HL-60 (cell line): ENCODE data around the gene GAREM1.

ENCODE experiments used
- POLR2AphosphoS5 ChIP-seq: IDR thresholded peaks from 2 replicates; pipeline ENCODE4 v1.6.1; 2012; ENCODE audit warnings: low read depth
- SPI1 ChIP-seq: IDR thresholded peaks from 2 replicates; pipeline ENCODE4 v1.6.1; 2012; ENCODE audit warnings: low read depth, mild to moderate bottlenecking, borderline replicate concordance
- TF ChIP-seq, protein P1 (sequence below): IDR thresholded peaks from one replicate; pipeline ENCODE4 v1.5.1; 2011; ENCODE audit warnings: low read length, control low read depth, inconsistent platforms; ENCODE audit not compliant: insufficient read depth

DNA sequence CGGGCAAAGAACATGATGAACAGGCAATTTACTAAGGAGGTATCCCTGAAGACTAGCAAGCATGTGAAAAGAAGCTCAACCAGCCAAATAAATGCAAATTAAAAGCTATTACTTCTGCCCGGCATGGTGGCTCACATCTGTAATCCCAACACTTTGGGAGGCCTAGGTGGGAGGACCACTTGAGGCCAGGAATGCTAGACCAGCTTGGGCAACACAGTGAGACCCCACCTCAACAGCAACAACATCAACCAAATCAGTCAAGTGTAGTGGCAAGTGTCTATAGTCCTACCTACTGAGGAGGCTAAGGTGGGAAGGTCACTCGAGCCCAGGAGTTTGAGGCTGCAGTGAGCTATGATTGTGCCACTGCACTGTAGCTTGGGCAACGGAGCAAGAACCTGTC, 141.7 kb downstream of the GAREM1 start:
- no peak for TF ChIP-seq POLR2AphosphoS5
- TF ChIP-seq, protein P1, sequence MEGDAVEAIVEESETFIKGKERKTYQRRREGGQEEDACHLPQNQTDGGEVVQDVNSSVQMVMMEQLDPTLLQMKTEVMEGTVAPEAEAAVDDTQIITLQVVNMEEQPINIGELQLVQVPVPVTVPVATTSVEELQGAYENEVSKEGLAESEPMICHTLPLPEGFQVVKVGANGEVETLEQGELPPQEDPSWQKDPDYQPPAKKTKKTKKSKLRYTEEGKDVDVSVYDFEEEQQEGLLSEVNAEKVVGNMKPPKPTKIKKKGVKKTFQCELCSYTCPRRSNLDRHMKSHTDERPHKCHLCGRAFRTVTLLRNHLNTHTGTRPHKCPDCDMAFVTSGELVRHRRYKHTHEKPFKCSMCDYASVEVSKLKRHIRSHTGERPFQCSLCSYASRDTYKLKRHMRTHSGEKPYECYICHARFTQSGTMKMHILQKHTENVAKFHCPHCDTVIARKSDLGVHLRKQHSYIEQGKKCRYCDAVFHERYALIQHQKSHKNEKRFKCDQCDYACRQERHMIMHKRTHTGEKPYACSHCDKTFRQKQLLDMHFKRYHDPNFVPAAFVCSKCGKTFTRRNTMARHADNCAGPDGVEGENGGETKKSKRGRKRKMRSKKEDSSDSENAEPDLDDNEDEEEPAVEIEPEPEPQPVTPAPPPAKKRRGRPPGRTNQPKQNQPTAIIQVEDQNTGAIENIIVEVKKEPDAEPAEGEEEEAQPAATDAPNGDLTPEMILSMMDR: no peak
- no peak for TF ChIP-seq SPI1
